ENCODE data around the gene PLCG2.

GRCh38 chr16:81744911-81745310, 34.2 kb upstream of the PLCG2 start:
- TF ChIP-seq TP53 (CRISPR knock-in tag; IDR thresholded peaks at IDR 0.05) (no peak), CTCF (IDR thresholded peaks at IDR 0.05) (no peak), EP300 (IDR thresholded peaks at IDR 0.05) (no peak), JUNB (IDR thresholded peaks at IDR 0.05) (no peak), CEBPB (IDR thresholded peaks at IDR 0.05) (no peak)
